ENCODE data around the gene PREPL.

PREPL gene

DNA sequence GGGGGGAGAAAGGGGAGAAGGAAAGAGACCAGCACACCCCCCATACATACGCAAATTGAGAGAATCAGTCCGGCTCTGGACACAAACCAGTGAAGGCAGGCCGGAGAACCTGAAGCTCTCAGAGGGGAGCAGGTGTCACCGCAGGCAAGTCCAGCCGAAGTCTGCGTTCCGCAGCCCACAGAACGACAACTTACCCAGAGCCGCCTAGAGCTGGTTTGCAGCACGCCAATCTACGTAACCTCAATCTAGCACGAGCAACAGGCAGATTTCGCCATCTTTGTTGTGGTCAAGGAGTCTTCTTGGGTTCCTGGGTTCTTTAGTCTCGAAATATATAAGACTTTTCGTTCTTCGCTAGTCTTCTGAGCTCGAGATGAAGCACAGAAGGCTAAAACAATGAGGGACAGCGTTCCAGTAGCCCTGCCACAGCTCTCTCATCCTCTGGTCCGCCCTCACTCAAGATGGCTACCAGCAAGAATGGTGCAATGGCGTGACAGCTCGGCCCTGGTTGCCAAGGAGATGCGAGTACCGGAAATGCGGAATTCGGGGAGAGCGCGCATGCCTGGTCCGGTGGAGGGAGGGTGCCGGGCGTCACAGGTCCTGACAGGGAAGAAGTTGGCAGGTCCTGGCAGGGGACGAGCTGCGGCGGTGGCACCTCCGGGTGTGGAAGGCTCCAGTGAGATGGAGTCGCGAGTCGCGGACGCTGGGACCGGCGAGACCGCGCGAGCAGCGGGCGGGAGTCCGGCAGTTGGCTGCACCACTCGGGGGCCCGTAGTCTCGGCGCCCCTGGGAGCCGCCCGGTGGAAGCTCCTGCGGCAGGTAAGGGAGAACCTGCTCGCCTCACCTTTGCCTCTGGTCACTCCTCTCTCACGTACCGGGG lies at the start of gene PREPL, which contains the start of gene CAMKMT (continued):
- TF ChIP-seq, protein P1, sequence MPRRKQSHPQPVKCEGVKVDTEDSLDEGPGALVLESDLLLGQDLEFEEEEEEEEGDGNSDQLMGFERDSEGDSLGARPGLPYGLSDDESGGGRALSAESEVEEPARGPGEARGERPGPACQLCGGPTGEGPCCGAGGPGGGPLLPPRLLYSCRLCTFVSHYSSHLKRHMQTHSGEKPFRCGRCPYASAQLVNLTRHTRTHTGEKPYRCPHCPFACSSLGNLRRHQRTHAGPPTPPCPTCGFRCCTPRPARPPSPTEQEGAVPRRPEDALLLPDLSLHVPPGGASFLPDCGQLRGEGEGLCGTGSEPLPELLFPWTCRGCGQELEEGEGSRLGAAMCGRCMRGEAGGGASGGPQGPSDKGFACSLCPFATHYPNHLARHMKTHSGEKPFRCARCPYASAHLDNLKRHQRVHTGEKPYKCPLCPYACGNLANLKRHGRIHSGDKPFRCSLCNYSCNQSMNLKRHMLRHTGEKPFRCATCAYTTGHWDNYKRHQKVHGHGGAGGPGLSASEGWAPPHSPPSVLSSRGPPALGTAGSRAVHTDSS (tag by site-specific recombination; IDR thresholded peaks at IDR 0.05), result no peak
- TF ChIP-seq ZNF146 (tag by site-specific recombination; IDR thresholded peaks at IDR 0.05), result no peak
- no peak for TF ChIP-seq ZNF202 (tag by site-specific recombination; IDR thresholded peaks at IDR 0.05; ENCODE audit: borderline replicate concordance)
- TF ChIP-seq ZNF10 (tag by site-specific recombination; IDR thresholded peaks at IDR 0.05), result no peak
- TF ChIP-seq, protein P2, sequence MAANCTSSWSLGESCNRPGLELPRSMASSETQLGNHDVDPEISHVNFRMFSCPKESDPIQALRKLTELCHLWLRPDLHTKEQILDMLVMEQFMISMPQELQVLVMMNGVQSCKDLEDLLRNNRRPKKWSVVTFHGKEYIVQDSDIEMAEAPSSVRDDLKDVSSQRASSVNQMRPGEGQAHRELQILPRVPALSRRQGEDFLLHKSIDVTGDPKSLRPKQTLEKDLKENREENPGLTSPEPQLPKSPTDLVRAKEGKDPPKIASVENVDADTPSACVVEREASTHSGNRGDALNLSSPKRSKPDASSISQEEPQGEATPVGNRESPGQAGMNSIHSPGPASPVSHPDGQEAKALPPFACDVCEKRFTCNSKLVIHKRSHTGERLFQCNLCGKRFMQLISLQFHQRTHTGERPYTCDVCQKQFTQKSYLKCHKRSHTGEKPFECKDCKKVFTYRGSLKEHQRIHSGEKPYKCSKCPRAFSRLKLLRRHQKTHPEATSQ (tag by site-specific recombination; IDR thresholded peaks at IDR 0.05), result no peak
- no peak for TF ChIP-seq MZF1 (tag by site-specific recombination; IDR thresholded peaks at IDR 0.05; ENCODE audit: borderline replicate concordance)
- TF ChIP-seq RBAK (tag by site-specific recombination; IDR thresholded peaks at IDR 0.05), result no peak
- TF ChIP-seq, protein P3, sequence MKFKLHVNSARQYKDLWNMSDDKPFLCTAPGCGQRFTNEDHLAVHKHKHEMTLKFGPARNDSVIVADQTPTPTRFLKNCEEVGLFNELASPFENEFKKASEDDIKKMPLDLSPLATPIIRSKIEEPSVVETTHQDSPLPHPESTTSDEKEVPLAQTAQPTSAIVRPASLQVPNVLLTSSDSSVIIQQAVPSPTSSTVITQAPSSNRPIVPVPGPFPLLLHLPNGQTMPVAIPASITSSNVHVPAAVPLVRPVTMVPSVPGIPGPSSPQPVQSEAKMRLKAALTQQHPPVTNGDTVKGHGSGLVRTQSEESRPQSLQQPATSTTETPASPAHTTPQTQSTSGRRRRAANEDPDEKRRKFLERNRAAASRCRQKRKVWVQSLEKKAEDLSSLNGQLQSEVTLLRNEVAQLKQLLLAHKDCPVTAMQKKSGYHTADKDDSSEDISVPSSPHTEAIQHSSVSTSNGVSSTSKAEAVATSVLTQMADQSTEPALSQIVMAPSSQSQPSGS (tag by site-specific recombination; IDR thresholded peaks at IDR 0.05; ENCODE audit: low read depth), result no peak
- TF ChIP-seq SCRT2 (tag by site-specific recombination; IDR thresholded peaks at IDR 0.05), result peak; percentile 100
- TF ChIP-seq, protein P4, sequence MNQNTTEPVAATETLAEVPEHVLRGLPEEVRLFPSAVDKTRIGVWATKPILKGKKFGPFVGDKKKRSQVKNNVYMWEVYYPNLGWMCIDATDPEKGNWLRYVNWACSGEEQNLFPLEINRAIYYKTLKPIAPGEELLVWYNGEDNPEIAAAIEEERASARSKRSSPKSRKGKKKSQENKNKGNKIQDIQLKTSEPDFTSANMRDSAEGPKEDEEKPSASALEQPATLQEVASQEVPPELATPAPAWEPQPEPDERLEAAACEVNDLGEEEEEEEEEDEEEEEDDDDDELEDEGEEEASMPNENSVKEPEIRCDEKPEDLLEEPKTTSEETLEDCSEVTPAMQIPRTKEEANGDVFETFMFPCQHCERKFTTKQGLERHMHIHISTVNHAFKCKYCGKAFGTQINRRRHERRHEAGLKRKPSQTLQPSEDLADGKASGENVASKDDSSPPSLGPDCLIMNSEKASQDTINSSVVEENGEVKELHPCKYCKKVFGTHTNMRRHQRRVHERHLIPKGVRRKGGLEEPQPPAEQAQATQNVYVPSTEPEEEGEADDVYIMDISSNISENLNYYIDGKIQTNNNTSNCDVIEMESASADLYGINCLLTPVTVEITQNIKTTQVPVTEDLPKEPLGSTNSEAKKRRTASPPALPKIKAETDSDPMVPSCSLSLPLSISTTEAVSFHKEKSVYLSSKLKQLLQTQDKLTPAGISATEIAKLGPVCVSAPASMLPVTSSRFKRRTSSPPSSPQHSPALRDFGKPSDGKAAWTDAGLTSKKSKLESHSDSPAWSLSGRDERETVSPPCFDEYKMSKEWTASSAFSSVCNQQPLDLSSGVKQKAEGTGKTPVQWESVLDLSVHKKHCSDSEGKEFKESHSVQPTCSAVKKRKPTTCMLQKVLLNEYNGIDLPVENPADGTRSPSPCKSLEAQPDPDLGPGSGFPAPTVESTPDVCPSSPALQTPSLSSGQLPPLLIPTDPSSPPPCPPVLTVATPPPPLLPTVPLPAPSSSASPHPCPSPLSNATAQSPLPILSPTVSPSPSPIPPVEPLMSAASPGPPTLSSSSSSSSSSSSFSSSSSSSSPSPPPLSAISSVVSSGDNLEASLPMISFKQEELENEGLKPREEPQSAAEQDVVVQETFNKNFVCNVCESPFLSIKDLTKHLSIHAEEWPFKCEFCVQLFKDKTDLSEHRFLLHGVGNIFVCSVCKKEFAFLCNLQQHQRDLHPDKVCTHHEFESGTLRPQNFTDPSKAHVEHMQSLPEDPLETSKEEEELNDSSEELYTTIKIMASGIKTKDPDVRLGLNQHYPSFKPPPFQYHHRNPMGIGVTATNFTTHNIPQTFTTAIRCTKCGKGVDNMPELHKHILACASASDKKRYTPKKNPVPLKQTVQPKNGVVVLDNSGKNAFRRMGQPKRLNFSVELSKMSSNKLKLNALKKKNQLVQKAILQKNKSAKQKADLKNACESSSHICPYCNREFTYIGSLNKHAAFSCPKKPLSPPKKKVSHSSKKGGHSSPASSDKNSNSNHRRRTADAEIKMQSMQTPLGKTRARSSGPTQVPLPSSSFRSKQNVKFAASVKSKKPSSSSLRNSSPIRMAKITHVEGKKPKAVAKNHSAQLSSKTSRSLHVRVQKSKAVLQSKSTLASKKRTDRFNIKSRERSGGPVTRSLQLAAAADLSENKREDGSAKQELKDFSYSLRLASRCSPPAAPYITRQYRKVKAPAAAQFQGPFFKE (tag by site-specific recombination; IDR thresholded peaks at IDR 0.05; ENCODE audit: borderline replicate concordance), result 0 out of 2 replicates have a peak, but pooled peaks have one; percentile 33
- TF ChIP-seq, protein P5, sequence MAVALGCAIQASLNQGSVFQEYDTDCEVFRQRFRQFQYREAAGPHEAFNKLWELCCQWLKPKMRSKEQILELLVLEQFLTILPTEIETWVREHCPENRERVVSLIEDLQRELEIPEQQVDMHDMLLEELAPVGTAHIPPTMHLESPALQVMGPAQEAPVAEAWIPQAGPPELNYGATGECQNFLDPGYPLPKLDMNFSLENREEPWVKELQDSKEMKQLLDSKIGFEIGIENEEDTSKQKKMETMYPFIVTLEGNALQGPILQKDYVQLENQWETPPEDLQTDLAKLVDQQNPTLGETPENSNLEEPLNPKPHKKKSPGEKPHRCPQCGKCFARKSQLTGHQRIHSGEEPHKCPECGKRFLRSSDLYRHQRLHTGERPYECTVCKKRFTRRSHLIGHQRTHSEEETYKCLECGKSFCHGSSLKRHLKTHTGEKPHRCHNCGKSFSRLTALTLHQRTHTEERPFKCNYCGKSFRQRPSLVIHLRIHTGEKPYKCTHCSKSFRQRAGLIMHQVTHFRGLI (tag by site-specific recombination; IDR thresholded peaks at IDR 0.05), result no peak
- peak; percentile 54; the same call in 1 of the 2 replicates for TF ChIP-seq ZBTB20 (tag by site-specific recombination; IDR thresholded peaks at IDR 0.05)
- TF ChIP-seq ZNF366 (tag by site-specific recombination; conservative IDR thresholded peaks at IDR 0.05), result no peak
- no peak for TF ChIP-seq ZNF521 (tag by site-specific recombination; IDR thresholded peaks at IDR 0.05)
- no peak; the same call in 1 of the 2 replicates for TF ChIP-seq GLIS2 (tag by site-specific recombination; IDR thresholded peaks at IDR 0.05)
- TF ChIP-seq ZNF571 (tag by site-specific recombination; IDR thresholded peaks at IDR 0.05), result no peak
- TF ChIP-seq, protein P6, sequence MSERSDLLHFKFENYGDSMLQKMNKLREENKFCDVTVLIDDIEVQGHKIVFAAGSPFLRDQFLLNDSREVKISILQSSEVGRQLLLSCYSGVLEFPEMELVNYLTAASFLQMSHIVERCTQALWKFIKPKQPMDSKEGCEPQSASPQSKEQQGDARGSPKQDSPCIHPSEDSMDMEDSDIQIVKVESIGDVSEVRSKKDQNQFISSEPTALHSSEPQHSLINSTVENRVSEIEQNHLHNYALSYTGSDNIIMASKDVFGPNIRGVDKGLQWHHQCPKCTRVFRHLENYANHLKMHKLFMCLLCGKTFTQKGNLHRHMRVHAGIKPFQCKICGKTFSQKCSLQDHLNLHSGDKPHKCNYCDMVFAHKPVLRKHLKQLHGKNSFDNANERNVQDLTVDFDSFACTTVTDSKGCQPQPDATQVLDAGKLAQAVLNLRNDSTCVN (tag by site-specific recombination; optimal IDR thresholded peaks at IDR 0.05), result peak; percentile 81
- TF ChIP-seq, protein P7, sequence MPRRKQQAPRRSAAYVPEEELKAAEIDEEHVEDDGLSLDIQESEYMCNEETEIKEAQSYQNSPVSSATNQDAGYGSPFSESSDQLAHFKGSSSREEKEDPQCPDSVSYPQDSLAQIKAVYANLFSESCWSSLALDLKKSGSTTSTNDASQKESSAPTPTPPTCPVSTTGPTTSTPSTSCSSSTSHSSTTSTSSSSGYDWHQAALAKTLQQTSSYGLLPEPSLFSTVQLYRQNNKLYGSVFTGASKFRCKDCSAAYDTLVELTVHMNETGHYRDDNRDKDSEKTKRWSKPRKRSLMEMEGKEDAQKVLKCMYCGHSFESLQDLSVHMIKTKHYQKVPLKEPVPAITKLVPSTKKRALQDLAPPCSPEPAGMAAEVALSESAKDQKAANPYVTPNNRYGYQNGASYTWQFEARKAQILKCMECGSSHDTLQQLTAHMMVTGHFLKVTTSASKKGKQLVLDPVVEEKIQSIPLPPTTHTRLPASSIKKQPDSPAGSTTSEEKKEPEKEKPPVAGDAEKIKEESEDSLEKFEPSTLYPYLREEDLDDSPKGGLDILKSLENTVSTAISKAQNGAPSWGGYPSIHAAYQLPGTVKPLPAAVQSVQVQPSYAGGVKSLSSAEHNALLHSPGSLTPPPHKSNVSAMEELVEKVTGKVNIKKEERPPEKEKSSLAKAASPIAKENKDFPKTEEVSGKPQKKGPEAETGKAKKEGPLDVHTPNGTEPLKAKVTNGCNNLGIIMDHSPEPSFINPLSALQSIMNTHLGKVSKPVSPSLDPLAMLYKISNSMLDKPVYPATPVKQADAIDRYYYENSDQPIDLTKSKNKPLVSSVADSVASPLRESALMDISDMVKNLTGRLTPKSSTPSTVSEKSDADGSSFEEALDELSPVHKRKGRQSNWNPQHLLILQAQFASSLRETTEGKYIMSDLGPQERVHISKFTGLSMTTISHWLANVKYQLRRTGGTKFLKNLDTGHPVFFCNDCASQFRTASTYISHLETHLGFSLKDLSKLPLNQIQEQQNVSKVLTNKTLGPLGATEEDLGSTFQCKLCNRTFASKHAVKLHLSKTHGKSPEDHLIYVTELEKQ (tag by site-specific recombination; IDR thresholded peaks at IDR 0.05; ENCODE audit: borderline replicate concordance), result no peak
- TF ChIP-seq EGR2 (tag by site-specific recombination; IDR thresholded peaks at IDR 0.05; ENCODE audit: low read depth), result no peak
